COLO668 (cell line): ENCODE results near the gene CFAP68.

Experiments
- DNase-seq: peaks from one replicate; lab custom pipeline; 2025; ENCODE audit not compliant: unreplicated experiment; lab: John Stamatoyannopoulos, UW

CFAP68 gene

GRCh38 chr11:111878849-111879636, at the start of gene CFAP68, which contains the start of gene FDXACB1:
Gene CFAP68, plus strand, starts transcription at chr11:111879541. Its CDS starts 20 bp downstream, at chr11:111879561.
Gene FDXACB1, minus strand, starts transcription at chr11:111879165. Its CDS starts 33 bp downstream, at chr11:111879132.
- peak; percentile 96 for DNase-seq

- DNase-seq = no peak
These were observed 45.8 kb upstream of the CFAP68 start for GRCh38 chr11:111833524-111833923.

- no peak for DNase-seq
These were observed 44.7 kb upstream of the CFAP68 start for GRCh38 chr11:111834432-111835163.

- DNase-seq = no peak
These were observed 43.7 kb upstream of the CFAP68 start for GRCh38 chr11:111835665-111836064.

GRCh38 chr11:111836162-111836561, 43.2 kb upstream of the CFAP68 start:
- DNase-seq = no peak

GRCh38 chr11:111836721-111837120, 42.6 kb upstream of the CFAP68 start:
- no peak for DNase-seq

- DNase-seq = no peak
These were observed 41.9 kb upstream of the CFAP68 start for GRCh38 chr11:111837366-111837891.

- DNase-seq = no peak
These were observed 41.3 kb upstream of the CFAP68 start for GRCh38 chr11:111838054-111838453.

GRCh38 chr11:111840143-111840542, 39.2 kb upstream of the CFAP68 start:
- DNase-seq = no peak

- peak; percentile 82 for DNase-seq
These were observed 37.8 kb upstream of the CFAP68 start for GRCh38 chr11:111841370-111842053.

GRCh38 chr11:111843661-111844060, 35.7 kb upstream of the CFAP68 start:
- DNase-seq = no peak

GRCh38 chr11:111845276-111846028, 33.9 kb upstream of the CFAP68 start:
- no peak for DNase-seq

GRCh38 chr11:111846063-111846462, 33.3 kb upstream of the CFAP68 start:
- DNase-seq = no peak

- no peak for DNase-seq
These were observed 32.7 kb upstream of the CFAP68 start for GRCh38 chr11:111846636-111847035.

GRCh38 chr11:111849631-111850030, 29.7 kb upstream of the CFAP68 start:
- no peak for DNase-seq

- DNase-seq = no peak
These were observed 28.3 kb upstream of the CFAP68 start for GRCh38 chr11:111851067-111851466.

- DNase-seq = no peak
These were observed 27.7 kb upstream of the CFAP68 start for GRCh38 chr11:111851636-111852035.

- no peak for DNase-seq
These were observed 27.2 kb upstream of the CFAP68 start for GRCh38 chr11:111852103-111852502.

GRCh38 chr11:111855506-111855905, 23.8 kb upstream of the CFAP68 start:
- no peak for DNase-seq

- no peak for DNase-seq
These were observed 19.1 kb upstream of the CFAP68 start for GRCh38 chr11:111860257-111860656.

GRCh38 chr11:111870113-111870512, 9.2 kb upstream of the CFAP68 start:
- DNase-seq = no peak
